NCI-H1436 treated with DMSO at 0.1 percent for 48 hours (cell line): Measurements from ENCODE around the gene SETD1A.
A peak's percentile ranks its signal among the peaks of the same experiment; 100 is the strongest.

Source experiments
- DNase-seq: peaks from one replicate; lab custom pipeline; 2025; lab: John Stamatoyannopoulos, UW

Gene SETD1A

DNA sequence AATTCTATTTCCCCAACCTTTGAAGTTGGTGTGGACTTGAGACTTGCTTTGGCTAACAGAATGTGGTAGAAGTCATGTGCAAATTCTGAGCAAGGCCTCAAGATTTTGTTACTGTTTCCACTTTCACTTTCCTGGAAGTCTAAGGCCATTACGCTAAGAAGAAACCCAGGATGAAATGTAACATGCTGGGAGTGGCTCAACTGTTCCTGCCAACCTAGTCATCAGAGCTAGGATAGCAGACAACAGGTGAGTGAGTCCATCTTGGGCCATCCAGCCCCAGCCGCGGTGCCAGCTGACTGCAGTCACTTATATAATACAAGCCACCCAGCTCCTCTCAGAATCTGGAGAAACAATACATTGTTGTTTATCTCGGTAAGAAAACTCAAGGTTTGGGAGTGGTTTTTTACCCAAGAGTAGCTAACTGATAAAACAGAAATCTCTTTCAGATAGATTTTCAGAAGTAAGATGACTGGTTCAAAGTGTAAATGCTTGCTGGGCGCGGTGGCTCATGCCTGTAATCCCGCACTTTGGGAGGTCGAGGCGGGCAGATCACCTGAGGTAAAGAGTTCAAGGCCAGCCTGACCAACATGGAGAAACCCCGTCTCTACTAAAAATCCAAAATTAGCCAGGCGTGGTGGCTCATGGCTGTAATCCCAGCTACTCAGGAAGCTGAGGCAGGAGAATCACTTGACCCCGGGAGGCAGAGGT, 65.1 kb downstream of the SETD1A start:
- no peak for DNase-seq

DNA sequence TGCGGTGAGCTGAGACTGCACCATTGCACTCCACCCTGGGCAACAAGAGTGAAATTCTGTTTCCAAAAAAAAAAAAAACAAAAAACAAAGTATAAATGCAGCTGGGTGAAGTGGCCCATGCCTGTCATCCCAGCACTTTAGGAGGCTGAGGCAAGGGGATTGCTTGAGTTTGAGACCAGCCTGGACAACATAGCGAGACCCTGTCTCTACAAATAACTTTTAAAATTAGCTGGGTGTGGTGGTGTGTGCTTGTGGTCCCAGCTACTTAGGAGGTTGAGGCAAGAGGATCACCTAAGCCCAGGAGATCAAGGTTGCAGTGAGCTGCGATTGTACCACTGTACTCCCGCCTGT, 65.7 kb downstream of the SETD1A start:
- no peak for DNase-seq

DNA sequence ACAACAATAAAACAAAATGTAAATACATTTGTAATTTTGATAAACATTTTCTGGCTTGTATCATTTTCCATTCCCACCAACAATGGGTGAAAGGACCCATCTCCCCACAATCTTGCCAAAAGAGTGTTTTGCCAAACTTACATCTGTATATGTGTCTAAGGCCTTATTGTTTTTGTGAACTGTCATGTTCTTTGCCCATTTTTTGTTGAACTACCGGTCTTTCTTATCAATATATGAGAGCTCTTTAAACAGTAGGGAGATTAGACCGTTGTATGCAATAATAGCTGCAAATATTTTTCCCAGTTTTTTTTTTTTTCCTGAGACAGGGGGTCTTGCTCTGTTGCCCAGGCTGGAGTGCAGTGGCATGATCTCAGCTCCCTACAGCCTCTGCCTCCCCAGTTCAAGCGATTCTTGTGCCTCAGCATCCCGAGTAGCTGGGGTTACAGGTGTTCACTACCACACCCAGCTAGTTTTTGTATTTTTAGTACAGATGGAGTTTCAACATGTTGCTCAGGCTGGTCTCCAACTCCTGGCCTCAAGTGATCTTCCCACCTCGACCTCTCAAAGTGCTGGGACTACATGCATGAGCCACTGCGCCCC, 66.2 kb downstream of the SETD1A start:
- no peak for DNase-seq

DNA sequence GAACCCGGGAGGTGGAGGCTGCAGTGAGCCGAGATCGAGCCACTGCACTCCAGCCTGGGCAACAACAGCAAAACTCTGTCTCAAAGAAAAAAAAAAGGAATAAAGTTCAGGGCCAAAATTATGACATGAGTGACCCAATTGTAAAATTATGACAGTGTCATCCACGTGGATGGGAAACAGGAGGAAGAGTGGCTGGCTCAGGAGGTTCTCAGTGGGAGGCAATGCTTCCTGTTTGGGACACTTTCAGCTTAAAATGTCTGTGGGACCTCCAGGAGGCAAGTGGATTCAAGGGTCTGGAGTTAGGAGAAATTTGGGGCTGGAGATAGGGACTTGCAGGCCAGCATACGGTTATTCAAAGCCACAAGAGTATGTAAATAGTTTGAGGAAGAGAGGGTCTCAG, 67.8 kb downstream of the SETD1A start:
- no peak for DNase-seq

DNA sequence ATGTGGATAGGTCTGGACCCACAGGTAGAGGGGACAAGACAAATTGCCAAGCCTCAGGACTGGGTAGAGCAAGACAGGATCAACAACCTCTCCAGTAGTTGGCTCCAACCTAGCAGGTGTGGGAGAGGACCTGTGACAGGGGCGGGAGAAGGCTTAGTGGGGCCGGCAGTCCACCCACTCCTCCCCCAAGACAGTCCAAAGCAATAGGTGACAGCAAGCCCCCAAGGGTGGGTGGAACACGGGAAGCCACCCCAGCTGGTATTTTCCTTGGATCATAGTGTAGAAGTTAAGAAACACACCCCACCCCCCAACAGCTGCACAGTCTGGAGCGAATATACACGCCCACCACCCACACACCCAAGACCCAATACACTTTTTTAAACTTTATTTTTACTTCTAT, 71.7 kb downstream of the SETD1A start:
- no peak for DNase-seq

DNA sequence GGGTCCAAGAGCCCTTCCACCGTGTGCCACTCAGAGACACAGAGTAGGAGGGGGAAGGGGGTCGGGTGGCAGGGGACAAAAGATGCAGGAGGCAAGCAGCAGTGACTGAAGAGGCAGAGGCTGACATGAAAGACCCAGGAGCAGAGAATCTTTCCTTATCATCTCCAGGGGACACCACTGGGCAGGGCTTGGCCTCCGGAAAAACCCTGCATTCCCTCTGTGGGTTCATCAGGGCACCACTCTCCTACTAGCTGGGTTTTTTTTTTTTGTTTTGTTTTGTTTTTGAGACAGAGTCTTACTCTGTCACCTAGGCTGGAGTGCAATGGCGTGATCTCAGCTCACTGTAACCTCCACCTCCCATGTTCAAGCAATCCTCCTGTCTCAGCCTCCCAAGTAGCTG, 73.7 kb downstream of the SETD1A start:
- no peak for DNase-seq

DNA sequence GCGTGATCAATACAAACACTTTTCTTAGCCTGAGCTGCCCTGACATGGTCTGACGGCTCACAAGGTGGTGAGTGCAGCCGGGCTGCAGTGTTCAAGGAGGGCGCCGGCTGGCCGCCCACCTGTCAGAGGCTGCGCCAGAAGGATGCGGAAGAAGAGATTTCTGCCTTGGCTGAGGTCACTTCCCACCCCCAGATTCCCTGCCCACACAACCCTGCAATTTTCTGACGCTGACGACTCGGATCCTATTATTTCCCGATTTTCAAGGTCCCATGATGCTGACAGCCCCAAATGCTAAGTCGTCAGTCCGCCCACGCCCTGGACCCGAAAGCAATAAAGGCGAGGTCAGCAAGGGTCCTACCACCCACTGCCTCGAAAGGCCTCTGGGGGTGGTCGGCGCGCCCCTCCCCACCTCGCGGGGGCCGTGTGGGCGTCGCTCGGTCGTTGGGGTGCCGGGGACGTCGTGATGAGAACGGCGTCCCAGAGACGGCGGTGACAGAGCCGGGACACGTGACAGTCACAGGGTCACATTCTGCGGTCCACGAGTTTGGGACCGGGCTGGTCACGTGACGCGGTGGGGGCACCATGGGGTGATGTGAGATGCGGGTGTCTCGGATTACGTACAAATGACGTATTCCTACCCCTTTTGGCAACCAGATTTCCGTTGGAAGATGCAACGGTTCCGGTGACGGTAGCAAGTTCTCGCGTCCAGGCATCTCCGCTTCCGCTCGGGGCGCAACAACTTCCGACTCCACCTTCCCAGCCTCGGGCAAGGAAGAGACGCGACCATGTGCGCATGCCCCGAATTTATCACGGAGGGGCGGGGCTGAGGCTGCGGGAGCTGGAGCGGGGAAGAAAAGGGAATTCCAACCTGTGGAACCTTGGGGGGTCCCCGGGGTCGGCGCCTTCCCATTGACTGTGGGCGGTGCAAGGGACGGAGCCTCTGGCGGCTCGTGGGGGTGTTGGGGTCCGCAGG, 75.5 kb downstream of the SETD1A start, which contains the start of gene STX4:
TSS of gene STX4 (plus strand) at position 823 of the 973 bp plus-strand sequence. CDS start 248 bp downstream, outside the sequence.
- DNase-seq = peak; percentile 63

DNA sequence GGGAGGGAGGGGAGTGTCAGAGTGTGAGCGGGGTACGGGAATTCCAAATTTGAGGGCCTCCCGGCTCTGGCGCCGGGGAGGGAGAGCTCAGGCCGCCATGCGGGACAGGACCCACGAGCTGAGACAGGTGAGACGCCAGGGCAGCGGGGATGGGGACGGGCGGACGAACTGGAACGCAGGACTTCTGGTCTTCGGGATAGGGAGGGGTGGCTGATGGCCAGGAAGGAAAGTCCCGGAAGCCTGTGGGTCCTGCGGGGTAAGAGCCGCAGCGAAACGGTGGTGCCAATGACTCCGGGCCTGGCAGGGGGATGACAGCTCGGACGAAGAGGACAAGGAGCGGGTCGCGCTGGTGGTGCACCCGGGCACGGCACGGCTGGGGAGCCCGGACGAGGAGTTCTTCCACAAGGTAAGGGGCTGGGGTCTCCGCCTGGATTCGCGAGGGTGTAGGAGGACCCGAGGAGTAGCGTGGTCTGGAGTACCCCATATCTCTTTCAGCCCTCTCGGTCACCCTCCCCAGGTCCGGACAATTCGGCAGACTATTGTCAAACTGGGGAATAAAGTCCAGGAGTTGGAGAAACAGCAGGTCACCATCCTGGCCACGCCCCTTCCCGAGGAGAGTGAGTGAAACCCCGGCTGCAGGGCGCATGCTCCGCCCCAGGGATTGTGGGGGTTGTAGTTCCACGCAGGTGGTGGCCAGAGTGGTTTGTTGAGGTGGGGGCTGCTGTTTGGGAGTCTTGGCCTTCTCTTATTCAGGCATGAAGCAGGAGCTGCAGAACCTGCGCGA, 76.3 kb downstream of the SETD1A start:
- peak; percentile 10 for DNase-seq
